ENCODE measurements around the gene C1orf50. TPM values are rescaled to one million over a fixed set of nuclear protein-coding genes. Genes with fewer than 3 reads are reported as not detected.

The C1orf50 gene
- total RNA-seq, 1 donor from 2014 or later = 12.0 TPM

DNA sequence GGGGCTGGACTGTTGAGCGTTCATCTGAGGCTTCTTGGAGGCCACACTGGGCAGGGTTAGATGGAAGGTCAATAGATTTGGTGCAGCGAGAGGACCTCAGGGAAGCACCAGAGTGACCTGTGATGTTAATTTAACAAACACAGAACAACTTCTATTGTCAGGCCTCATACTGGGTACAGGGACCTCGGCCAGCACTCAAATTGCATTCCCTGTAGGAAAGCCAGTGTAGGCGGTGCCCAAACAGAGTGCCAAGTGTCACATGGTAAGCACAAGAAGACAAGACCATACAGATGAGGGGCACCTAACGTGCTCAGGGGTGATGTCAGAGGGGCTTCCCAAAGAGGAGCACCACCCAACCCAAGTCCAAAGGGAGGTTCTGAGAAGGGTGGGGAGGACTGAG is 19.0 kb downstream of the C1orf50 start:
- peaks cover 8% of the 10 kb centered on the region for H3K36me3 Mint-ChIP-seq (ENCODE audit: insufficient read depth)
- no peaks in the 10 kb centered on the region for H3K9me3 Mint-ChIP-seq (ENCODE audit: low read depth)
- H3K27me3 Mint-ChIP-seq = no peaks in the 10 kb centered on the region
- no peak overlapping the region for H3K4me3 Mint-ChIP-seq (ENCODE audit: low read depth)
- H3K4me1 Mint-ChIP-seq (ENCODE audit: low read depth) = peaks cover 5% of the 10 kb centered on the region
- H3K27ac Mint-ChIP-seq = no peak overlapping the region
- TF ChIP-seq CTCF (IDR thresholded peaks at IDR 0.05; ENCODE audit: unreplicated experiment) = no peak
- DNase-seq (ENCODE audit: low spot score, unreplicated experiment) = no peak

- H3K4me1 Mint-ChIP-seq (ENCODE audit: low read depth) = peaks cover 5% of the 10 kb centered on the region
- no peak overlapping the region for H3K27ac Mint-ChIP-seq
- H3K9me3 Mint-ChIP-seq (ENCODE audit: low read depth) = no peaks in the 10 kb centered on the region
- TF ChIP-seq CTCF (IDR thresholded peaks at IDR 0.05; ENCODE audit: unreplicated experiment) = no peak
- H3K36me3 Mint-ChIP-seq (ENCODE audit: insufficient read depth) = peaks cover 5% of the 10 kb centered on the region
- no peak overlapping the region for H3K4me3 Mint-ChIP-seq (ENCODE audit: low read depth)
- H3K27me3 Mint-ChIP-seq = no peaks in the 10 kb centered on the region
- DNase-seq (ENCODE audit: low spot score, unreplicated experiment) = no peak
Measured at GRCh38 chr1:42788021-42788420, 21.0 kb downstream of the C1orf50 start.

- no peak for DNase-seq (ENCODE audit: low spot score, unreplicated experiment)
- Mint-ChIP-seq H3K27me3 (peaks cover 4% of the 10 kb centered on the region), H3K36me3 (ENCODE audit: insufficient read depth) (no peaks in the 10 kb centered on the region), H3K9me3 (ENCODE audit: low read depth) (no peaks in the 10 kb centered on the region), H3K27ac (no peak overlapping the region), H3K4me3 (ENCODE audit: low read depth) (no peak overlapping the region), H3K4me1 (ENCODE audit: low read depth) (peaks cover 1% of the 10 kb centered on the region)
- TF ChIP-seq CTCF (IDR thresholded peaks at IDR 0.05; ENCODE audit: unreplicated experiment) = no peak
Measured at GRCh38 chr1:42793824-42794223, 26.8 kb downstream of the C1orf50 start.

DNA sequence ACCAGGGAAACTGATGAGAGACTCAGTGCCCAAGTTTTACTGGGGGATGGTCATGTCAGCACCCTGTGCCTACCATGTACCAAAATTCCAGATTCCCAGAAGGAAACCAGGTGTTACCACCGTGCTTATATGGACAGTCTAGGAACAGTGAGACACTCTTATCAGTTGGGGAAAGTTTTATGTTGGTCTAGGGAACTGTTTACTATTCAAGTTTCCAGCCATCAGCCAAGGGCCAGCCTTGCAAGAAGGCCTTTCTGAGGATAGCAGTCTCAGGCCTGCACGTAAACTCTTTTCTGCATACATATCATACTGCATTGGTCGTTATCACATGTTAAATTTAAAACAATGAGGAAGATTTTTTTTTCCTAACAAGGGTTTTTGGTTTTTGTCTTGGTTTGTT is 30.4 kb downstream of the C1orf50 start:
- Mint-ChIP-seq H3K4me1 (ENCODE audit: low read depth) (peaks cover 1% of the 10 kb centered on the region), H3K9me3 (ENCODE audit: low read depth) (no peaks in the 10 kb centered on the region), H3K27ac (no peak overlapping the region), H3K4me3 (ENCODE audit: low read depth) (no peak overlapping the region), H3K27me3 (peaks cover 4% of the 10 kb centered on the region), H3K36me3 (ENCODE audit: insufficient read depth) (no peaks in the 10 kb centered on the region)
- TF ChIP-seq CTCF (IDR thresholded peaks at IDR 0.05; ENCODE audit: unreplicated experiment) = no peak
- no peak for DNase-seq (ENCODE audit: low spot score, unreplicated experiment)

DNA sequence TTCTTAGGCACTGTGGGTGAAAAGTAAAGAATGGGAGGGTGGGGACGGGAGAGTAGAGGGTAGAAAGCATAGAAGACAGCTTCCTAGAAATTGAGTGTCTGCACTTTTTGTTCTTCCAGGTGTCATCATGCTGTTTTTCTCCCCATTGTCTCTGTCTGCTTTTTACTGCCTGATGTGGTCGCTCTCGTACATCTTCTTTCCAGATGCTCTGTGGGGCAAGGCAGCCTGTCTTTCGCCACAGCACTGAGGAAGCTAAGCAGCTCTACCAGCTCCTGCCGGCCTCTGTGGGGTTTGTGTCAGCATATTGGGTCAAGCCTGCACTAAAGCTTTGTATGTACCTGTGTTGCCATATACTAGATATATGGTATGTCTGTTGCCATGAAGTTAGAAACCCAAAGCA is 30.9 kb downstream of the C1orf50 start:
- peaks cover 1% of the 10 kb centered on the region for H3K4me1 Mint-ChIP-seq (ENCODE audit: low read depth)

More for the DNA sequence above, 30.9 kb downstream of the C1orf50 start:
- H3K36me3 Mint-ChIP-seq (ENCODE audit: insufficient read depth) = no peaks in the 10 kb centered on the region
- H3K27ac Mint-ChIP-seq = no peak overlapping the region
- no peaks in the 10 kb centered on the region for H3K9me3 Mint-ChIP-seq (ENCODE audit: low read depth)
- peaks cover 4% of the 10 kb centered on the region for H3K27me3 Mint-ChIP-seq
- no peak for DNase-seq (ENCODE audit: low spot score, unreplicated experiment)
- no peak for TF ChIP-seq CTCF (IDR thresholded peaks at IDR 0.05; ENCODE audit: unreplicated experiment)
- H3K4me3 Mint-ChIP-seq (ENCODE audit: low read depth) = no peak overlapping the region
